GM21360 (cell line): ENCODE measurements around the gene RNF214.
A peak's percentile ranks its signal among the peaks of the same experiment; 100 is the strongest.
"Not testable (repeated sequence)": the region's sequence is repeated elsewhere in the genome, so short reads cannot be mapped to it uniquely, and the experiment has no call there.

ENCODE experiments used
- ATAC-seq: cut with Tn5 transposase; IDR thresholded peaks from one replicate; pipeline ENCODE4 v1.9.1; 2021; ENCODE audit warnings: mild to moderate bottlenecking, moderate library complexity; ENCODE audit not compliant: unreplicated experiment

The RNF214 gene

GRCh38 chr11:117313091-117313490 lies 80.6 kb downstream of the RNF214 start:
- ATAC-seq, result no peak

GRCh38 chr11:117313828-117314768 lies 81.6 kb downstream of the RNF214 start:
- ATAC-seq, result no peak

- ATAC-seq, result no peak
Measured at GRCh38 chr11:117314840-117315239, 82.4 kb downstream of the RNF214 start.

GRCh38 chr11:117315285-117316196 lies 83.1 kb downstream of the RNF214 start:
- ATAC-seq, result no peak

GRCh38 chr11:117316197-117316961 lies 83.9 kb downstream of the RNF214 start, which contains the start of gene BACE1:
BACE1 (minus strand) TSS chr11:117316256; CDS start chr11:117315795, 461 bp downstream.
- ATAC-seq, result no peak

GRCh38 chr11:117318738-117319137 lies 86.3 kb downstream of the RNF214 start:
- no peak for ATAC-seq

- no peak for ATAC-seq
Measured at GRCh38 chr11:117319214-117319840, 86.9 kb downstream of the RNF214 start.

- not testable (repeated sequence) for ATAC-seq
Measured at GRCh38 chr11:117327255-117327566, 94.7 kb downstream of the RNF214 start.

- ATAC-seq, result peak; percentile 94
Measured at GRCh38 chr11:117327567-117328374, 95.3 kb downstream of the RNF214 start, which contains the start of gene CEP164. CEP164 (plus strand) TSS chr11:117327854; CDS start chr11:117338587, 10,733 bp downstream.

GRCh38 chr11:117328375-117329010 lies 96.0 kb downstream of the RNF214 start:
- no peak for ATAC-seq

GRCh38 chr11:117332843-117333242 lies 100.4 kb downstream of the RNF214 start:
- no peak for ATAC-seq

GRCh38 chr11:117333917-117334316 lies 101.4 kb downstream of the RNF214 start:
- ATAC-seq, result no peak

- no peak for ATAC-seq
Measured at GRCh38 chr11:117334896-117335295, 102.4 kb downstream of the RNF214 start.

- no peak for ATAC-seq
Measured at GRCh38 chr11:117335399-117335798, 102.9 kb downstream of the RNF214 start.
